Stimulated activated memory B cell treated with anti-CD40 and anti-IgM and Interleukin-4, amounts not matched to agents 10 μg/mL and 1 μg/mL and 100 μg/mL, for 72 hours (primary cell): ENCODE measurements around the gene LRSAM1.

Experiments used
- ATAC-seq: fragments of 150-1000 bp; cut with Tn5 transposase; 2 replicates; pipeline ENCODE4 v1.10.0; 2021
- H3K27ac Mint-ChIP-seq: one replicate; pipeline ENCODE4 v1.8.0; 2022; ENCODE audit warnings: mild to moderate bottlenecking, mixed read lengths
- H3K27me3 Mint-ChIP-seq: one replicate; pipeline ENCODE4 v1.8.0; 2022; ENCODE audit warnings: mixed read lengths
- H3K36me3 Mint-ChIP-seq: one replicate; pipeline ENCODE4 v1.8.0; 2022; ENCODE audit warnings: mixed read lengths
- H3K4me1 Mint-ChIP-seq: one replicate; pipeline ENCODE4 v1.8.0; 2022; ENCODE audit warnings: mixed read lengths
- H3K4me3 Mint-ChIP-seq: one replicate; pipeline ENCODE4 v1.8.0; 2022; ENCODE audit warnings: mild to moderate bottlenecking, moderate library complexity, mixed read lengths
- H3K9me3 Mint-ChIP-seq: one replicate; pipeline ENCODE4 v1.8.0; 2022; ENCODE audit warnings: mixed read lengths

The LRSAM1 gene

DNA sequence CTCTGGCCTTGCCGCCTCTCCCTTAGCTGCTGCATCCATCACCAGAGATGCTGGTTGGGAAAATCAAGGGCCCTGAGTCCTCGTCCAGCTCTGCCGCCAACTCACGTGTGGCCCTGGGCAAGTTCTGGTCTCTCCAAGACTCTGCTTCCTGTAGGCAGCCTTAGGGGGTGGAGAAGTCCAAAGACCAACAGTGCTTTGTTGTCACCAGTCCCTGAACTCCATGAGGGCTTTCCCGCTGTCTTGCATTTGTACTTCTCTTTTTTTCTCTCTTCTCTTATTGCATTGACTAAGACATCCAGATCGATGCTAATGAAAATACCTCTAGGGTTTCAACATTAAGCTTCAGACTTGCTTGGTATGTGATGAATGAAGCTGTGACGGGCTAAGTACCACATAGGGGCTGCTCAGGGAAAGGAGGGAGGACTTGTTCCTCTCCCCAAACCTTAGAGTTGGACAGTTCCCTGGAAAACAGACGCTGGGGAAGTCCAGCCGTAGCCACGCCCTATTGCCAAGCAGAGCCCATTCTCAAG is 97.1 kb downstream of the LRSAM1 start:
- Mint-ChIP-seq H3K27ac (no peak overlapping the region), H3K36me3 (no peaks in the 10 kb centered on the region)
- ATAC-seq, result no peak

DNA sequence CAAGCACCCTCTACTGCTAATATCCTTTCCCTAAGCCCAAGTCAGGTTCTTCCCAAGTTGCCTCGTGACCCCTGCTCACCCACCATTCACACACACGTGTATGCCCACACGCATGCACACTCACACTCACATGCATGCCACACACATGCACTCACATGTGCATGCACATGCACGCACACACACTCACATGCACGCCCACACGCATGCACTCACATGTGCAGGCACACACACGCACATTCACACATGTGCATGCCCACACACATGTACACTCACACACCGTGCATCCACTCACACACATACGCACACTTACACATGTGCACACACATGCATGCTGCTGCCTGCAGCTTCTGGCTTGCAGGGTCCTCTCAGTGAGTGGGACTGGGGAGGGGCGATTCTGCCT is 97.9 kb downstream of the LRSAM1 start:
- Mint-ChIP-seq H3K9me3 (no peaks in the 10 kb centered on the region), H3K36me3 (no peaks in the 10 kb centered on the region), H3K27ac (no peak overlapping the region), H3K4me3 (no peak overlapping the region), H3K4me1 (no peaks in the 10 kb centered on the region), H3K27me3 (peaks cover 16% of the 10 kb centered on the region)
- no peak for ATAC-seq

More for the DNA sequence above, 97.1 kb downstream of the LRSAM1 start:
- H3K27me3 Mint-ChIP-seq, result peaks cover 16% of the 10 kb centered on the region
- H3K4me1 Mint-ChIP-seq, result no peaks in the 10 kb centered on the region
- H3K9me3 Mint-ChIP-seq, result no peaks in the 10 kb centered on the region
- H3K4me3 Mint-ChIP-seq, result no peak overlapping the region

DNA sequence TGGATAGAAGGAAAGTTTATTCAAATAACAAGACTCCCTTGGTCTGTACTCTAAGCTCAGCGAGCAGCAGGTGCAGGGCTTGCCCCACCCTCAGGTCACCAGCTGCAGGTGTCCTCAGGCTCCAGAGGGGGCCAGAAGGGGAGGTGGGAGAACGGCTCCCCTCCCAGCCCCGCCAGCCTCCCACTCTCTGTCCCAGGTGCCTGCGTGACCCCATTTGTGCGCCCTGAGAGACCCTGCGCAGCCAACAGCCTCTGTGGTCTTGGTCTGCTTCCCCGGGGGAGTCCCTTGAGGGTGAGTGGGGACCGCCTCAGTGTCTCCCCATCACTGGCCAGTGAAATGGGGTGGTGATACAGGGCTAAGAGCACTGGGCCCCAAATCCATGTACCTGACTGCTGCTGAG is 98.4 kb downstream of the LRSAM1 start:
- H3K36me3 Mint-ChIP-seq, result no peaks in the 10 kb centered on the region
- ATAC-seq, result no peak
- H3K9me3 Mint-ChIP-seq, result no peaks in the 10 kb centered on the region
- H3K4me3 Mint-ChIP-seq, result no peak overlapping the region
- H3K27ac Mint-ChIP-seq, result no peak overlapping the region
- no peaks in the 10 kb centered on the region for H3K4me1 Mint-ChIP-seq
- peaks cover 16% of the 10 kb centered on the region for H3K27me3 Mint-ChIP-seq

DNA sequence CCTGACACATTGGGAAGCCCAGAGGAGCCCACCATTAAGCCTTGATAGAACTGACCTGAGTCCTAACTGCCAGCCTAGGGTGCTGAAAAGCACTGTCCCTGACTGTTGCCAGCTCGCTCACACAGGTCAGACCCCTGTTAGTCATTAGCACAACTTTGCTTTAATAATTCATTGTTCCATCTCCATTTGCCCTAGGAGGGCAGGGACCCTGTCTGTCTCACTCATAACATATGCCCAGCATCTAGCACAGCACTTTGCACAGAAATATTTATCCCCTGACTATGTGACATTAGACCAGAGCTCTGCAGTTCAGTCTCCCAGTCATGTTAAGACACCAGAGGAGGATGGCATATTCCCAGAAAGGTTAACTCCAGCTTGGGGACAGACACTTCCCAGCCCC is 99.0 kb downstream of the LRSAM1 start:
- H3K27me3 Mint-ChIP-seq, result peaks cover 12% of the 10 kb centered on the region
- ATAC-seq, result no peak
- H3K36me3 Mint-ChIP-seq, result no peaks in the 10 kb centered on the region
- no peak overlapping the region for H3K4me3 Mint-ChIP-seq
- no peaks in the 10 kb centered on the region for H3K9me3 Mint-ChIP-seq
- no peaks in the 10 kb centered on the region for H3K4me1 Mint-ChIP-seq
- no peak overlapping the region for H3K27ac Mint-ChIP-seq

DNA sequence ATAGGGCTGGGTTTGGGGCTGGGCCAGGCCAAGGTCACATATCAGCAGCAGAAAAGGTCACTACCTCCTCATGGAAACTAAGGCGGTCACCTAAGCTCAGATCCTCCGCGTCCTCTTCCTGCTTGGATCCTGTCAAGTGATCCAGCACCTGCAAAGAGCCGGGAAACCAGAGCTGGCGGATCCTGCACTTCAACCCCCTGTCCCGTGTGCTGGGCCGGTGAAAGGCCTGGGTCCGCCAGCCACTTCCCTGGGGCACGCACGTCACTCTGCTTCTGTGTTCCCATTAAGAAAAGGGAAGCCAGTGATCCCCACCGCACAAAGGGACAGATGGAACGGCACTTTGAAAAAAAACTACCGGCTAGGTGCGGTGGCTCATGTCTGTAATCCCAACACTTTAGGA is 99.4 kb downstream of the LRSAM1 start:
- Mint-ChIP-seq H3K36me3 (no peaks in the 10 kb centered on the region), H3K27ac (no peak overlapping the region), H3K27me3 (peaks cover 8% of the 10 kb centered on the region), H3K9me3 (no peaks in the 10 kb centered on the region), H3K4me3 (no peak overlapping the region), H3K4me1 (peaks cover 2% of the 10 kb centered on the region)
- ATAC-seq, result no peak
